Vagina (tissue), 2 donors: ENCODE results near the gene SGCD. TPM values are rescaled to one million over a fixed set of nuclear protein-coding genes. Genes with fewer than 3 reads are reported as not detected.

ENCODE experiments used
- DNase-seq, 2 donors: peaks; one replicate each; pipeline ENCODE4 v3.0.0-alpha.2; 2017; ENCODE audit errors: extremely low spot score in 2 of 2
- H3K27ac ChIP-seq: fragments of 200-600 bp; sonication (generic); one replicate; pipeline ENCODE4 v1.5.1; 2019
- H3K27me3 ChIP-seq: fragments of 200-600 bp; sonication (generic); one replicate; pipeline ENCODE4 v1.5.1; 2019
- H3K36me3 ChIP-seq, 2 donors: fragments of 200-600 bp; sonication (generic); one replicate each; pipeline ENCODE4 v1.5.1; 2017 to 2019
- H3K4me1 ChIP-seq: fragments of 200-600 bp; sonication (generic); one replicate; pipeline ENCODE4 v1.5.1; 2019
- H3K4me3 ChIP-seq, 2 donors: fragments of 200-600 bp; sonication (generic); 1 replicate in 1 of 2; 2 replicates in 1 of 2; pipeline ENCODE4 v1.5.1; 2016 to 2019
- H3K9me3 ChIP-seq: fragments of 200-600 bp; sonication (generic); one replicate; pipeline ENCODE4 v1.5.1; 2019
- CTCF ChIP-seq, 3 experiments: fragments of 450-650 bp in 2 of 3; fragments of 200-600 bp in 1 of 3; sonication (generic) in 1 of 3; IDR thresholded peaks; one replicate each; pipeline ENCODE4 v1.5.1; 2017 to 2019; ENCODE audit warnings: antibody characterized with exemption in 3 of 3, mild to moderate bottlenecking in 2 of 3, moderate library complexity in 2 of 3
- POLR2A ChIP-seq, 2 donors: fragments of 450-650 bp; IDR thresholded peaks; one replicate each; pipeline ENCODE4 v1.6.1; 2017; ENCODE audit warnings: antibody characterized with exemption in 2 of 2, mild to moderate bottlenecking in 2 of 2, moderate library complexity in 2 of 2
- POLR2AphosphoS5 ChIP-seq, 2 donors: sonication (generic); formaldehyde crosslinking; IDR thresholded peaks; one replicate each; pipeline ENCODE4 v1.9.0; 2017; ENCODE audit warnings: antibody characterized with exemption in 2 of 2, mild to moderate bottlenecking in 2 of 2, low read depth in 1 of 2; ENCODE audit not compliant: insufficient read depth in 1 of 2
- intact Hi-C: fragments of 100-400 bp; cut with DNase I; formaldehyde crosslinking; loops from one replicate; pipeline ENCODE4 v1.15.1; 2023
- total RNA-seq: library from RNA; depleted of rRNA; stranded (reverse); fragments of >200 nt; gene quantifications from one replicate; pipeline ENCODE4 v1.2.3, GENCODE V29; 2016

Gene SGCD
- total RNA-seq, 1 donor from 2014 or later: 6.9 TPM

GRCh38 chr5:156588306-156588705 lies 261.3 kb downstream of the SGCD start:
- no peaks in the 10 kb centered on the region for H3K4me1 ChIP-seq
- no peaks in the 10 kb centered on the region for H3K27me3 ChIP-seq
- no peak for TF ChIP-seq POLR2AphosphoS5 (IDR thresholded peaks at IDR 0.05; ENCODE audit: insufficient read depth in 1 of 2, low read depth in 1 of 2)
- TF ChIP-seq CTCF (IDR thresholded peaks at IDR 0.05): no peak
- TF ChIP-seq POLR2A (IDR thresholded peaks at IDR 0.05): no peak
- no peak overlapping the region for H3K27ac ChIP-seq
- H3K4me3 ChIP-seq: no peak overlapping the region
- DNase-seq: no peak
- intact Hi-C loops: no loop called here
- no peaks in the 10 kb centered on the region for H3K36me3 ChIP-seq
- no peaks in the 10 kb centered on the region for H3K9me3 ChIP-seq

- Histone ChIP-seq H3K36me3 (no peaks in the 10 kb centered on the region), H3K27me3 (no peaks in the 10 kb centered on the region), H3K27ac (no peak overlapping the region), H3K9me3 (no peaks in the 10 kb centered on the region), H3K4me1 (no peaks in the 10 kb centered on the region), H3K4me3 (no peak overlapping the region)
- intact Hi-C loops: no loop called here
- TF ChIP-seq POLR2AphosphoS5 (IDR thresholded peaks at IDR 0.05; ENCODE audit: insufficient read depth in 1 of 2, low read depth in 1 of 2) (no peak), POLR2A (IDR thresholded peaks at IDR 0.05) (no peak), CTCF (IDR thresholded peaks at IDR 0.05) (no peak)
- DNase-seq: no peak
Observed at GRCh38 chr5:156589104-156589945, 262.4 kb downstream of the SGCD start.

DNA sequence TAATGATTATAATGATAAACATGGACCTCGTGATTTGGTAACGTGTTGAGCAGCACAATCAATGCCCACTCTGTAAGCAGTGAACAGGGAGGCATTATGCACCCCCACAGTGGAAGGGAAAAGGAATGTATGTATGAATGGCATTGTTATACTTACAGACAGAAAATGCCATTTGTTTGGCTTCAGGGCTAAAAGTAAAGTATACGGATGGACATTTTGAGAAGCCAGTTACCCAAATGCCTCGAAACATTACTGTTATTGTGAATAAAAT lies 262.9 kb downstream of the SGCD start:
- intact Hi-C loops: no loop called here
- Histone ChIP-seq H3K36me3 (no peaks in the 10 kb centered on the region), H3K27me3 (no peaks in the 10 kb centered on the region), H3K4me3 (no peak overlapping the region), H3K9me3 (no peaks in the 10 kb centered on the region), H3K4me1 (no peaks in the 10 kb centered on the region), H3K27ac (no peak overlapping the region)
- DNase-seq: no peak
- TF ChIP-seq CTCF (IDR thresholded peaks at IDR 0.05): no peak
- TF ChIP-seq POLR2AphosphoS5 (IDR thresholded peaks at IDR 0.05; ENCODE audit: insufficient read depth in 1 of 2, low read depth in 1 of 2): no peak
- TF ChIP-seq POLR2A (IDR thresholded peaks at IDR 0.05): no peak

GRCh38 chr5:156590978-156591377 lies 264.0 kb downstream of the SGCD start:
- TF ChIP-seq POLR2AphosphoS5 (IDR thresholded peaks at IDR 0.05; ENCODE audit: insufficient read depth in 1 of 2, low read depth in 1 of 2) (no peak), POLR2A (IDR thresholded peaks at IDR 0.05) (no peak)
- H3K27ac ChIP-seq: no peak overlapping the region
- no peak overlapping the region for H3K4me3 ChIP-seq
- H3K36me3 ChIP-seq: no peaks in the 10 kb centered on the region
- no peaks in the 10 kb centered on the region for H3K27me3 ChIP-seq
- H3K4me1 ChIP-seq: no peaks in the 10 kb centered on the region
- intact Hi-C loops: no loop called here
- no peak for DNase-seq
- H3K9me3 ChIP-seq: no peaks in the 10 kb centered on the region

- Histone ChIP-seq H3K27me3 (no peaks in the 10 kb centered on the region), H3K36me3 (no peaks in the 10 kb centered on the region), H3K4me3 (no peak overlapping the region), H3K9me3 (no peaks in the 10 kb centered on the region), H3K27ac (no peak overlapping the region), H3K4me1 (no peaks in the 10 kb centered on the region)
- no peak for TF ChIP-seq POLR2A (IDR thresholded peaks at IDR 0.05)
- no peak for TF ChIP-seq CTCF (IDR thresholded peaks at IDR 0.05)
- no peak for TF ChIP-seq POLR2AphosphoS5 (IDR thresholded peaks at IDR 0.05; ENCODE audit: insufficient read depth in 1 of 2, low read depth in 1 of 2)
- intact Hi-C loops: no loop called here
- no peak for DNase-seq
Observed at GRCh38 chr5:156591631-156592030, 264.7 kb downstream of the SGCD start.
